ES-I3 (cell line): Measurements from ENCODE around the gene RAD51.

Source experiments
- H3K36me3 ChIP-seq: 2 replicates; pipeline ENCODE4 v1.6.1; 2013; ENCODE audit warnings: mild to moderate bottlenecking, low read length, control low read depth, moderate library complexity; ENCODE audit not compliant: insufficient read depth
- H3K4me1 ChIP-seq: 2 replicates; pipeline ENCODE4 v1.6.1; 2013; ENCODE audit warnings: mild to moderate bottlenecking, control low read depth, low read length; ENCODE audit not compliant: insufficient read depth
- H3K9ac ChIP-seq: 2 replicates; pipeline ENCODE4 v1.6.1; 2013; ENCODE audit warnings: low read depth, mild to moderate bottlenecking, low read length, moderate library complexity
- H3K9me3 ChIP-seq: 2 replicates; pipeline ENCODE4 v1.6.1; 2013; ENCODE audit warnings: mild to moderate bottlenecking, low read length, moderate library complexity; ENCODE audit not compliant: control insufficient read depth, insufficient read depth

The RAD51 gene

DNA sequence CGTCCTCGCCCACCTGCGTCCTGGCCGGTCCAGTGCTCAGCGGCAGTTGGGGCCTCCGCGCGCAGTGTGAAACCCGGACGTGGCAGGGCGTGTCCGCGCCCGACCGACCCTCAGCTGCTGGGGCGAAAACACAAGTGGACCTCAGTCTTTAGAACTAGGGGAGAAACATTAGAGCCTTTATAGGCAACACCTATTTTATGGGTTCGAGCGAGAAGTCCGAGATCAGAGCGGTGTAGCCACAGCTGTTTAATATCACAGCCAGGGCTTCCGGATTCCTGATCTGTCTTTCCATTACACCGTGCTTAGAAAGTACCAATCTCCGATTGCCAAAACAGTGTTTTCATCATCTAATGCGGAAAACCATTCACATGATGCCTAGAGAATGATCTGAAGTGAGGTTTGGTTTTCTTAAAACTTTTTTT, 506 bp downstream of the RAD51 start:
- Histone ChIP-seq H3K36me3 (no peaks in the 10 kb centered on the region; the same call in 1 of the 2 replicates), H3K9me3 (no peaks in the 10 kb centered on the region), H3K4me1 (no peaks in the 10 kb centered on the region; the same call in 1 of the 2 replicates), H3K9ac (peak overlapping the region; percentile 99)

DNA sequence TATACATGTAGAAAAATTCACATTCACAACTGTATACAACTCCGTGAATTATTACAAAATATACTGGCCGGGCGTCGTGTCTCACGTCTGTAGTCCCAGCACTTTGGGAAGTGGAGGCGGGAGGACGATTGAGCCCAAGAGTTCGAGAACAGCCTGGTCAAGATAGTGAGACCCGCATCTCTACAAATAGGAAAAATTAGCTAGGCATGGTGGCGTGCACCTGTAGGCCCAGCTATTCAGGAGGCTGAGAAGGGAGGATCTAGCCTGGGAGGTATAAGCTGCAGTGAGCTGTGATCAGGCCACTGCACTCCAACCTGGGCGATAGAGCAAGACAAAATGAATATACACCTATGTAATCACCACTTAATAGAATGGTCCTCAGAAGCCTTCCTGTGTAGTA, 1.3 kb downstream of the RAD51 start:
- no peaks in the 10 kb centered on the region; the same call in 1 of the 2 replicates for H3K36me3 ChIP-seq
- no peaks in the 10 kb centered on the region; the same call in 1 of the 2 replicates for H3K4me1 ChIP-seq
- H3K9me3 ChIP-seq: no peaks in the 10 kb centered on the region
- peak overlapping the region; percentile 99; the same call in 1 of the 2 replicates for H3K9ac ChIP-seq

GRCh38 chr15:40697916-40698315, 2.9 kb downstream of the RAD51 start:
- H3K9me3 ChIP-seq: no peaks in the 10 kb centered on the region
- H3K4me1 ChIP-seq: no peaks in the 10 kb centered on the region; the same call in 1 of the 2 replicates
- H3K9ac ChIP-seq: no peak overlapping the region
- H3K36me3 ChIP-seq: peaks cover 3% of the 10 kb centered on the region; the same call in 1 of the 2 replicates

GRCh38 chr15:40702077-40702476, 7.1 kb downstream of the RAD51 start:
- no peaks in the 10 kb centered on the region for H3K9me3 ChIP-seq
- H3K4me1 ChIP-seq: no peaks in the 10 kb centered on the region
- H3K9ac ChIP-seq: no peak overlapping the region
- peaks cover 11% of the 10 kb centered on the region for H3K36me3 ChIP-seq

GRCh38 chr15:40706121-40706520, 11.1 kb downstream of the RAD51 start:
- H3K9ac ChIP-seq: no peak overlapping the region
- no peaks in the 10 kb centered on the region for H3K9me3 ChIP-seq
- H3K4me1 ChIP-seq: no peaks in the 10 kb centered on the region
- H3K36me3 ChIP-seq: peaks cover 16% of the 10 kb centered on the region

DNA sequence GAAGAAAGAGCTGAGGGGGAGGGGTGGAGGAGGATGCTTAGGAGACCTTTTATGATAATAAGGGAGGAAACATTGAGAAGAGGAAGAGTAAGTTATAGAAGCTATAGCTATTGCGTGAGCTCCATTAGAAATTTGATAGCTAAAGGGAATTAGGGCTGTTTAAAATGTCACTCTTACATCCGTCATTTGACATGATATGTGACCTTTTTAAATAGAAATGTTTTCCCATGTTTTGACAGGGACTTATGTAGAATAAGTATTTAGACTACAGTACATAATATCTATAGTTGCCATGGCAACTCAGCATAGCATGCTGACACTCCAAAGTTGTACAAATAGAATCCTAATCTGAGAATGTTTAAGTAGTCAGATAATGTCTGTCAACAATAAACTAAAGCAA, 19.2 kb downstream of the RAD51 start:
- H3K36me3 ChIP-seq: peaks cover 12% of the 10 kb centered on the region; the same call in 1 of the 2 replicates
- H3K9ac ChIP-seq: no peak overlapping the region
- no peaks in the 10 kb centered on the region for H3K4me1 ChIP-seq
- no peaks in the 10 kb centered on the region for H3K9me3 ChIP-seq

GRCh38 chr15:40716165-40716564, 21.2 kb downstream of the RAD51 start:
- Histone ChIP-seq H3K36me3 (peaks cover 7% of the 10 kb centered on the region; the same call in 1 of the 2 replicates), H3K9ac (no peak overlapping the region), H3K4me1 (no peaks in the 10 kb centered on the region), H3K9me3 (no peaks in the 10 kb centered on the region)

DNA sequence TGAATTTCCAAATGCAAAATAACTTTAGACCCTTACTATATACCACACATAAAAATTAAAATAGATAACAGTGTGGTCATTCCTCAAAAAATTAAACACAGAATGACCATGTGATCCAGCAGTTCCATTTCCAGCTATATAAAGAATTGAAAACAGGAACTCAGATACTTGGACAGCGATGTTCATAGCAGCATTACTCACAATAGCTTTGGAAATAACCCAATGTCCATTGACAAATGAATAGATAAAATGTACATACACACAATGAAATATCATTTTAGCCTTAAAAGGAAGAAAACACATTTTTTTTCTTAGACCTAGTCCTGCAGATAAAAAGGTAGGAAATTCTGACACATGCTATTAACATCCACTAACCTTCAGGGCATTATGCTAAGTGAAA, 26.7 kb downstream of the RAD51 start:
- H3K36me3 ChIP-seq: no peaks in the 10 kb centered on the region; the same call in 1 of the 2 replicates
- no peak overlapping the region for H3K9ac ChIP-seq
- no peaks in the 10 kb centered on the region for H3K4me1 ChIP-seq
- no peaks in the 10 kb centered on the region for H3K9me3 ChIP-seq

DNA sequence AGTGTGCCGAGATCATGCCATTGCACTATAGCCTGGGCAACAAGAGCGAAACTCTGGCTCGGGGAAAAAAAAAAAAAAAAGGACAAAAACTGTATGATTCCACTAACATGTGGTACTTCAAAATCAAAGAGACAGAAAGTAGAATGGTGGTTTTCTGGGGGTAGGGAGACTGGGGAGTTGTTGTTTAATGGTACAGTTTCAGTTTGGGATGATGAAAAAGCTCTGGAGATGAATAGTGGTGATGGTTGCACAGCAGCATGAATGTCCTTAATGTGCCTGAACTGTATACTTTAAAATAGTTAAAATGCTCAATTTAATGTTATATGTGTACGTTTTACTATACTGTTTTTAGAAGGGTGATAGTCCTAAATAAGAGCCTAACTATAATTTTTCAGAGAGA, 27.4 kb downstream of the RAD51 start:
- Histone ChIP-seq H3K9ac (no peak overlapping the region), H3K4me1 (no peaks in the 10 kb centered on the region), H3K9me3 (no peaks in the 10 kb centered on the region), H3K36me3 (no peaks in the 10 kb centered on the region; the same call in 1 of the 2 replicates)

DNA sequence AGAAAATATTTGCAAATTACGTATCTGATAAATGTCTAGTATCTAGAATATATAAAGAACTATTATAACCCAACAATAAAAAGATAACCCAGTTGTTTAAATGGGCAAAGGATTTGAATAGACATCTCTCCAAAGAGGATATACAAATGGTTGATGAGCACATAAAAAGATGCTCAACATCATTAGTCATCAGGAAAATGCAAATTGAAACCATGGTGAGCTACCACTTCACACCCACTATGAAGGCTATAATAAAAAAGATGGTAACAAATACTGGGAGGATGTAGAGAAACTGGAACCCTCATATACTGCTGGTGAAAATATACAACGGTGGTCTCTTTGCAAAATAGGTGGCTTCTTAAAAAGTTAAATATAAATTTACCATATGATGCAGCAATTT, 28.0 kb downstream of the RAD51 start:
- Histone ChIP-seq H3K9me3 (no peaks in the 10 kb centered on the region), H3K4me1 (no peaks in the 10 kb centered on the region), H3K9ac (no peak overlapping the region), H3K36me3 (no peaks in the 10 kb centered on the region; the same call in 1 of the 2 replicates)

GRCh38 chr15:40723919-40724318, 28.9 kb downstream of the RAD51 start:
- H3K9ac ChIP-seq: no peak overlapping the region
- no peaks in the 10 kb centered on the region for H3K4me1 ChIP-seq
- H3K36me3 ChIP-seq: no peaks in the 10 kb centered on the region; the same call in 1 of the 2 replicates
- no peaks in the 10 kb centered on the region for H3K9me3 ChIP-seq

GRCh38 chr15:40731034-40731433, 36.1 kb downstream of the RAD51 start:
- H3K9me3 ChIP-seq: no peaks in the 10 kb centered on the region
- peaks cover 22% of the 10 kb centered on the region for H3K36me3 ChIP-seq
- H3K4me1 ChIP-seq: no peaks in the 10 kb centered on the region; the same call in 1 of the 2 replicates
- no peak overlapping the region for H3K9ac ChIP-seq

DNA sequence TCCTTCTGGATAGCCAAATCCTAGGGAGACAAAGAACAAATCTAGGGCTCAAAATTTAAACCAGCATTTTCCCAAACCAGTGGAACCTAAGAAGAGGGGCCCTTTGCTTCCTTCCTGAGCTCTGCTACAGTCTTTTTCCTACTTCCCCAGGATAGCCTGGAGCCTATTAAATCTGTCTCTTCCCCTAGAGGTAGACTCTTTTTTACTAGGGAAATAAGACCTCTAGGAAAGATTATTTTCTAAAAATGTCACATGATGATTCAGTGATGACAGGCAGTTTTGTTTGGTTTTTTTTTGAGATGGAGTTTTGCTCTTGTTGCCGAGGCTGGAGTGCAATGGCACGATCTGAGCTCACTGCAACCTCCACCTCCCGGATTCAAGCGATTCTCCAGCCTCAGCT, 41.6 kb downstream of the RAD51 start:
- Histone ChIP-seq H3K9ac (no peak overlapping the region), H3K36me3 (peaks cover 8% of the 10 kb centered on the region), H3K4me1 (peaks cover 23% of the 10 kb centered on the region), H3K9me3 (no peaks in the 10 kb centered on the region)

DNA sequence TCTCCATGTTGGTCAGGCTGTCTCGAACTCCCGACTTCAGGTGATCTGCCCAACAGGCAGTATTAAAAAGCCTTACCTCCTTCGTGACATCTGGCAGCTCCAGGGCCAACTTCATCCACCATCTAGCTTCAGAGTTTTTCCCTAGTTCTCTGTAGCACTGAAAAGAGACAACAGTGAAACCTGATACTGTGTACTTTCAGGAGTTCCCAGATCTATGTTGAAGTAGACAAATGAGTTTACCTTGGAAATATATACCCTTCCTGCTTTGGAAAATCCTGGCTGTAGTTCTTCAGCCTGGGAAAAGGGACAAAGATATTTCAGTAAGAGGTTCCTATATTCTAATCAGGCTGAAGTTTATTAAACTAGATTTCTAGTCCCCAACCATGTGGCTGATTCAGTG, 42.1 kb downstream of the RAD51 start:
- peaks cover 23% of the 10 kb centered on the region for H3K4me1 ChIP-seq
- H3K9me3 ChIP-seq: no peaks in the 10 kb centered on the region
- H3K36me3 ChIP-seq: peaks cover 8% of the 10 kb centered on the region
- no peak overlapping the region for H3K9ac ChIP-seq

DNA sequence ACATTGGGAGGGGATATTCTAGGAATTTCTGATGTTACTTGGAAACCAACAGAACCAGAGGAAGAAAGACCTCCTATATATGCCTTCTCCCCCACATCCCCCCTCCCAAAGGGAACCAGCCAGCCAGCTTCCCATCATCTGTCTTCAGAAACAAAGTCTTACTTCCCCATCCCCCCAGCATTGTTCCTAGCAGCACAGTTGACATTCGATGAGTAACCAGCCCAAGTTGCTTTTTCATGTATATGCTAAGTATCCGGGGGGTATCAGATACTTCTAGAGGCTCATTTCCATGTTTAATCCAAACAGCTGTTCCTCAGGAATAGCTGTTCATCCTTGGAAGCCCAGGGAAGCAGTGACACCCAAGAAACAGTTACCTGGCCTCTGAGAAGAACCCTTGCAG, 44.1 kb downstream of the RAD51 start:
- Histone ChIP-seq H3K9ac (no peak overlapping the region), H3K36me3 (peaks cover 11% of the 10 kb centered on the region), H3K4me1 (peaks cover 23% of the 10 kb centered on the region), H3K9me3 (no peaks in the 10 kb centered on the region)

DNA sequence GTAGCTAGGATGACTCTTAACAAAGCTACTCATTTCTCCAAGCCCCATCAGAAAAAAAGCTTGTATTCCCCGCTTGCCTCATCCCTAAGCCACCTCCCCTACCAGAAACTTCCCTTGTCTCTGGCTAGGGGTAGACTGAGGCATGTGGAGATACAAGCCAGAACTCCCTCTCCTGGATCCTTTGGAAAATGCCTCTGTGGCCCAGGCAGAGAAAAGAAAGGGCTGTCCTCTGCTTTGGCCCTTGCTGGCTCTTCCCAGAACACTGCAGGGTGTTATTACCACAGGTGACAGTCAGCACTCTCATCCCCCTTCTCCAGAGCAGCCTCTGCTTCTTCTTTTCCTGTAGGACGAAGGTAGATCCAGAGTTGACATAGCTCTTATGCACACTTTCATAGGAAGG, 44.9 kb downstream of the RAD51 start:
- Histone ChIP-seq H3K9ac (no peak overlapping the region), H3K9me3 (no peaks in the 10 kb centered on the region), H3K4me1 (peaks cover 23% of the 10 kb centered on the region), H3K36me3 (peaks cover 11% of the 10 kb centered on the region)
